GM18909 (cell line): ENCODE results near the gene HEG1.

Source experiments
- ATAC-seq: cut with Tn5 transposase; IDR thresholded peaks from one replicate; pipeline ENCODE4 v1.9.1; 2021; ENCODE audit warnings: mild to moderate bottlenecking; ENCODE audit not compliant: unreplicated experiment, poor library complexity

Gene HEG1

DNA sequence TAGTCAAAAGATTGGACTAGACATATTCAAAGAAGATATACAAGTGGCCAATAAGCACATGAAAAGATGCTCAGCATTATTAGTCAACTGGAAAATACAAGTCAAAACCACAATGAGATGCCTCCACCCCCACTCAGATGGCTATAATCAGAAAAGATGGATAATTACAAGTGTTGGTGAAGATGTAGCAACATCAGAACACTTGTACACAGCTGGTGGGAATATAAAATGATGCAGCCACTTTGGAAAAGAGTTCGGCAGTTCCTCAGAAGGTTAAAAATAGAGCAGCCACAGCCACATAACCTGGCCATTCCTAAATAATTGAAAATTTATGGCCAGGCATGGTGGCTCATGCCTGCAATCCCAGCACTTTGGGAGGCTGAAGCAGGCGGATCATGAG is 38.4 kb downstream of the HEG1 start:
- no peak for ATAC-seq

DNA sequence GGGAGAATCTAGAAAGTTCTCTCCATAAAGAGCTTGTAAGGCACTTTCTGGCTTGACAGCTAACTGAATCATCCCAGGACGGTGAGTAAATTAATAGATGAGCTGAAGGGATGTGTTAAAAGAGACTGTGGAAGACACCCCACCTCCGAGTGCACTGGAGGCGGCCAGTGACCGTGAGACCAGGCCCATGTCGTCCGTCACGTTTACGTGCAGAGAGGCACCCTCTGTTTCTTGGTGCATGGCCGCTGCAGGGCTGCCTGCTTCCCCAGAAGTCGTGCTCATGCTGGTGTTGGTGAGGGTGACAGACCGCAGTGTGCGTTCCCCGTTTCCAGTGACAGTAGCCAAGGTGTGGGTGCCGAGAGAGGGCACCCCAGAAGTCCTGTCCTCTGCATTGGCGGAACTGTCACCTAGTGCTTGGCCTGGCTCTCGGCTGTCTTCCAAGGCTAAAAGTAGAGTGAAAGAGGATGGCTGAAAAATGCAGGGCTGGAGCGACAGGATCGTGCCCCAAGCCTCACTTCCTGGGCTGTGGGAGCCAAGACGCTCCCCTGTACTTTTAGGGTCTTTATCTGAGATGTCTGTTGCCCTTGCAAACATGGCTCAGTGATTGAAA is 41.1 kb downstream of the HEG1 start:
- ATAC-seq = no peak

DNA sequence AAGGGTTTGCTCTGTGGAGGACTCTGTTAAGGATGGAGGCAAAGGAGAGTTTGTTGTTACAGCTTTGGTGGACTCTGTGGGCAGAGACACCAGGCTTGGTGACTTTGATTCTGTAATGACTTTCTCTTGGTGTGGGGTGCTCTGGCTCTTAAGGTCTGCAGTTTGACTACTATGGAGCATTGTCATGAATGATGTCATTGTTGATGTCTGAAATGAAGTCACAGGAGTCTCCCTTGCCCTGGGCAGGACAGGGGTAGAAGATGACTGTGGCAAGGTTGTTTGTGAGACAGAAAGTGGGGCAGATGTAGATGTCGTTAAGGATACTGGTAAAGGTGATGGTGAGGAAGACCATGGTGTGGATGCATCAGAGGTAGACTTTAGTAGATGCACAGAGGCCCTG is 42.7 kb downstream of the HEG1 start:
- ATAC-seq = no peak

DNA sequence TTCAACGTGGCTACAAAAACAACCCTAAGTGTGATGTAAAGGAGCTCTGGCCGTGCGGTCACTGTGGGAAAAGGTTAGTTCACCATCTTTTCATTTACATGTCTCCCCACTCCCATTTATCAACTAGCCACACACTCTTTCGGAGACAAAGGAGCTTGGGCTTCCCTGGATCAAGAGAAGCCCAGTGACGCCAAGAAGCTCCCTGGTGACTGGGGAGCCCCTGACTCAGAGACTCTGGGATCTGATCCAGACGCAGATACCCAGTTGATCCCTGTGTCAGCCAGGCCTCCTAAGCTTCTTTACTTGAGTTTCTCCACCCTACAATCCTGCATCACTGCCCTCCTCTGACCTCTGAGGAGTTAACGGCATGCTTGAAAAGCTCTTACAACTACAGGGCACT is 43.9 kb downstream of the HEG1 start:
- no peak for ATAC-seq

DNA sequence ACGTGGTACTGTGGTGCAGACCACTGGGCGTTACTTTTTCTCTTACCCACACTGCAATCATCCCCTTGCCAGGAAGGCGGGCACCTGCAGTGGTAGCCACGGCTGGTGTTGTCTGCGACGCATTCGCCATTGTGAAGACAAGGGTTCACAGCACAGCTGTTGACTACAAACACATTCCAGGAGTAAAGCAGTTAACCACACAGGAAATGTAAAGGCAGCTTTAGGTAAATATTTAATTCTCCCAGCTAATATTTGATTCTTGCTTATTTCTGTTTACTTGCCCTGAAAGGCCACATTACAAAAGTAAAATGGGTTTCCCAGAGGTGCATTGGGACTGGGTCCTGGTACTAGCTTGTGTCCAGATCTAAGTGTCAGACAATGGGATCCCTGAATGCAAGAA is 45.4 kb downstream of the HEG1 start:
- ATAC-seq = no peak

DNA sequence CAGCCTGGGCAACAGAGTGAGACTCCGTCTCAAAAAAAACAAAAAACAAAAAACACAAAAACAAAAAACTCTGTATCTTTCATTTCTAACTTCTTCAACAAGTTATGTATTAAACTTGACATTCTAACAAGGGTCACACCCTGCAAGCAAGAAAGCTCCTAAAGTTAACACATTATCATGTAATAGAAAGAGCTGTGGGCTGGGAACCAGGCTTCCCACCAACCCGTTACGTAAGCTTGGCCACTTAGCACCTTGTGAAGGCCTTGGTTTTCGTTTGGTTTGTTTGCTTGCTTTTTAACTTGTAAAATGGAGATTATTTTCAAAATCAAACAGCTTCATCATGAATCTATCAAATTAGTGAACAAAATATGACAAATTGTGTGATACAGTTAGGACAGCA is 47.0 kb downstream of the HEG1 start:
- no peak for ATAC-seq

DNA sequence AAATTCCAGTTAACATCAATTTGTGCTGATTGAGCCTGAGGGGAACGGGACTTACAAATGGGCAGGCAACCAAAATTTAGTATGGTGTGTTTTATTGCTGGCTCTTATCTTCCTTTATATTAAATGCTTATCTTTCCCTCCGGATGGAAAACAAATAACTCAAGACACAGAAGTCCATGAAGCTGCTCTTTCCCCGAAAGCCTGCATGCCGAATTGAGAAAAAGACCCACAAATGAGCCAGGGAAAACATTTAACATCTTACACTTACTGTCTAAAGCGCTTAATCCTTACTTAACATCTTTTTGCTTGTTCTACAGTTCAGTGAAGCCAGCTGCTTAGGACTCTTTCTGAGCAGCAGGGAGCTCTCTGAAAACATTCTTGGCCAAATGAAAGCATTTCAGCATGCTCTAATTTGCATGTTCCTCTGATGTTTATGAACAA is 49.5 kb downstream of the HEG1 start:
- no peak for ATAC-seq

DNA sequence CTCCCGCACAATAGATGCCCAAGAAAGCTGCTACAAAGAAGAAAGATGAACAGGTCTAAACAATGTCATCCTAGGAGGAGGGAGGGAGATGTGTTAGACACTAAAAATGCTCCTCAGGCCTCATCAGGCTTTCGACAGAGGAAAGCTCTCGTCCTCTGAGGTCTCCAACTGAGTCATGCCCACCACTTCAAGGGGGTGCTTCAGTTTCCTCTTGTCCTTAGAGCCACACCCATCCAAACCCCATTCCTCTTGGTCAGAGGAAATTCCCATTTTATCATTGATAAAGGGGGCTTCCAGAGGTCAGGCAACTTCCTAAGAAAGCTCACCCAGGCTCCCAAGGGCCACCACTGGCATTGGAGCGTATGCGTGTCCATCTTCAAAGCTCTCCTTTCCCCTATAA is 50.1 kb downstream of the HEG1 start:
- no peak for ATAC-seq

DNA sequence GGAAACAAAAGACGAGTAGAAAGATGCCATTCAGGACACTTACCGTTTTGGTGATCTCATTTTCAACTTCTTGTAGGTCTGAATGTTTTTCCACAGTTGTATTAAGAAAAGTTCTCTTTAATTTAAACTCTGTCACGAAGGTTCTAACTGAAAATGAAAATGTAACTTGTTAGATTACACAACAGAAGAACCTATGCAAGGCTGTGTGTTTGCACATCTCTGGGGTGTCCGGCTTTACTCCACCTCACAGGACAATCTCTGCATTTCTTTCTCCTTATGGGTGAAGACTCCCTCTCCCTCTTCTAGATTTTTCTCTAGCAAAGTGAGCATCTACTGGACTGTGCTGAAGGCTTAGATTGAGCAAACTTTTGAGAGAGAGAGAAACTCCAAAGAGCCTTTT is 50.6 kb downstream of the HEG1 start:
- ATAC-seq = no peak

DNA sequence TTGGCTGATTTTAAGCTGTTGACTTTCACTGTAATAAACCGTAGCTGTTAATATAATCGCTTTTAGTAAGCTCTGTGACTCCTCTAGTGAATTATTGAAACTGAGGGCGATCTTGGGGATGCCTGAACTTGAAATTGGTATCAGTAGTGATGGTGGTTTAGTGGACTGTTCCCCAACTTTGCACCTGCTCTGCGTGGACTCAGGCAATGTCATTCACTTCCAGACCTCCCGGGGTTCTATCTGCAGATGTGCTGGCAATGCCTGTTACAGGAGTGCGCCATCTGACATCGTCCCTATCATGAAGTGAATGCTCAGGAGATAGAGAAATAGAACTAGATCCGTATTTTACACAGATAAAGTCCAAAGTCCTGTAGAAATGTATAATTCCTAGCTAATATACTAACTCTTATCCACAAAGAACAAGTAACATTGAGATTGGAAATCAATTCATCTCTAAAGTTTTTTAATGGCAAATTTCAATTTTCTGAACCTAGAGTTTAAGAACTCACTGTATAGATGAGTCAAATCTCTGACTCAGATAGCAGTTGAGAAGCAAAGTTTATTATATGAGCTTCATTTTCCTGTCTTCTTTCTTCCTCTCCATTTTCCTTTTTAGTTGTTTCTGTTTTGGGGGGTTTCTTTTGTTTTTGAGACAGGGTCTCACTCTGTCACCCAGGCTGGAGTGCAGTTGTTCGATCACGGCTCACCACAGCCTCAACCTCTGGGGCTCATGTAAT is 51.8 kb downstream of the HEG1 start:
- no peak for ATAC-seq

DNA sequence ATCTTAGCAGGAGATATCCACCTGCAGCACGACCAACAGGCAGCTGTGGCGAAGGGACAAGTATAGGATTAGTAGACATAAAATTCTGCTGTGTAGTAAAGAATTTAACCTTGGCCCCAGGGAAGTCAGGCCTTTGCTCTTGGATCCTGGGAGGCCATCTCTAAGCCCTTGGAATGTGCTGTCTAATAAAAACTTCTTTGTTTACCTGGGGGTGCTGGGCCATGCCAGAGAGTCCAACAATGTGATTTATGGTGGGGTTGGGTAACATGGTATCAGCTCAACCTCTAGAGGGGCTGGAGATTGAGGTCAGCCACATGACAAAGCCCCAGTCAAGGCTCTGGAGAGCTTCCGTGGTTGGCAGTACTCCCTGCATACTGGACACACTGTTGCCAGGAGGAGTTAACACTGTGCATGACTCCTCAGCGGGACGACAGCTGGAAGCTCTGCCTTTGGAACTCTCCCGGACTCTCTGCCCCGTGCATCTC is 52.4 kb downstream of the HEG1 start:
- no peak for ATAC-seq

DNA sequence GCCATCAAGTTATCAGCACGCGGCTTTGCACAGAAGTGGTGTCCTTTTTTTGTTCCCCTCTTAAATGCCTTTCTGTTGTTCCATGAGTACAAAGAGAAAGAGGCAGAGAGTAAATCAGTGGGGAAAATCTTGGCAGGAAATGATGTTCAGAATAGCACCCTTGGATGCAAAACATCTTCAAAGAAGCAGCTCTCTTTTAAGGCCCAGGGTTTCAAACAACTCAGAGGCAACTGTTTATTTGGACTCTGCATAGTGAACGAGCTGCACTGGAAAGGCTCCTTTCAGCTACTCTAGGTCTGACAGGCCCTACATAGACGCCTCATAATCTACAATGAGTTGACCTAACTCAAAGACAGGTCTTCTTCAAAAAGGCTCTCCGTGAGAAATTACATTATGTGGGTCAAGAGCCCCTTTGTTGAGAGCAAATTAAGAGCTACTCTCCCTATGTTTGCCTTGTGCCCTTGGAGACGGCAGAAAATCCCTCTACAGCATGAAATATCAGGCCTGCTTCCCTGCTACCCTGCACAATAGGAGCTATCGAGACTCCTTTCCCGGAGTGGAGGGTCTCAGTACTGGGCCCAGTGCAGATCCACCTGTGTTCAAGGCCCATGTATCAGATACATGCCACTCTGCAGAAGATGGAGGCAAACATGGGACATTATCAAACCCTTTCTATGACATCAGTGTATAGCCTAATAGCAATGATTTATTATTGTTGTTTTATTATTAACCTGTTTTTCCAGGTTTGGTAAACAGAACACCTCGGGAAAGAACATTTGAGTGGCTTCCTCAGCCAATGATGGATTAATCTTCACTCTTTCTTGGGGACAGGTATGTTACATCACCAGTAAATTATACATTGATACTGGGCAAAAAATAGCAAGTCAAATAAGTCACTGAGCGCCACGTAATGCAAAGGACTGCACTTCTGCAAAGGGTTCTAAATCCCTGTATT is 53.1 kb downstream of the HEG1 start:
- ATAC-seq = no peak

DNA sequence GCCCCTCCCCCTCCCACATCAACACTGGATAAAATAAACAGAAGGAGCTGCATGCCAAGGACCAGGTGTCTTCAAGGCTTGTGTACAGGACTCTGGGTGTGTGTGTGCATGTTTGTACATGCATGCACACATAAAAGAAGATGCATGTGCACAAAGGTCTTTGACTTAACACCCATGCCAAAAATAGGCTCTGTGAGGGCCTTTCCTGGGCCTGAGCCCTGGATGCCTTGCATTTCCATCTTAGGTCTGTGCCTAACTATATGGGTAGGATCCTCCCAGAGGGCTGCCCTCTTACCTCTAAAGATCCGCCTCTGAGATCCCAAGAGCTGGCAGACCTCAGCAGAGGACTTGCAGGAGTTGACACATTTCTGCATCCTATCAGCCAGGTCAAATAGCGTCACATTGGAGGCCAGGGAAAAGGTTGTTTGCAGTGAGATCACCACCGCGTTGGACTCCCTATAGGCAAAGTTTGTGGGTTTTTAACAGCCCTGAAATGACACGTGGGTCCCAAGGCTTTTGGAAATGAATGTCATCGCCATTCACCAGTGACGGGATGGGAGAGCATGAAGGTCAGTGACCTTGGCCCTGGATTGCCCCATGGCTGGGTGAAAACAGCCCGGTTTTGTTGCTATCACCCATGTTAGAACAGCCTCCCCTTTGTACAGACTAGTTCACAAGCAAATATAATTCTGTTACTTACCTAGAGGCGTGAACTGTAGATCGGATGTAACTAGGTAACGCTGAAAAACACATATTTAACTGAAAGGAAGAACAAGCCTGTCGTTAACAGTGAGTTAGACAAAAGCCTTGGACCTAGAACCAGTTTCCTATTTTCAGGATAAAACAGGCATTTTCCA is 54.0 kb downstream of the HEG1 start:
- no peak for ATAC-seq

DNA sequence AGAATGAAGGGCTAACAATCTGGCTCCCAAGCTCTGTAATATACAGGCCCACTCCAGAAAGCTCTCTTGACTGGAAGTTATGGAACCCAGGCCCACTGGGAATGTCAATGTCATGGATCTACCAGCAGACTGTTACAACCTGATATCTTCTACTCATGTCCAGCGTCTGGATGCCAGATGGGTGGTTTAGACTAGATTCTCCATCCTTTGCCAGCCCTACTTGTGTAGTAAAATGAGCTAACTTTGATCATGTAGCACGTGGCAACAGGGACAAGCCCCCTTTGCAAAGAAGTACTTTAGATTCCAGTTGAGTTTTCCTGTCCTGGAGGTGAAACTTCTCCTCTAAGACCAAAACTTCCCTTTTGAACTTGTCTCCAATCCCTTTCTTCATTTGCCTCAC is 55.1 kb downstream of the HEG1 start:
- ATAC-seq = no peak

DNA sequence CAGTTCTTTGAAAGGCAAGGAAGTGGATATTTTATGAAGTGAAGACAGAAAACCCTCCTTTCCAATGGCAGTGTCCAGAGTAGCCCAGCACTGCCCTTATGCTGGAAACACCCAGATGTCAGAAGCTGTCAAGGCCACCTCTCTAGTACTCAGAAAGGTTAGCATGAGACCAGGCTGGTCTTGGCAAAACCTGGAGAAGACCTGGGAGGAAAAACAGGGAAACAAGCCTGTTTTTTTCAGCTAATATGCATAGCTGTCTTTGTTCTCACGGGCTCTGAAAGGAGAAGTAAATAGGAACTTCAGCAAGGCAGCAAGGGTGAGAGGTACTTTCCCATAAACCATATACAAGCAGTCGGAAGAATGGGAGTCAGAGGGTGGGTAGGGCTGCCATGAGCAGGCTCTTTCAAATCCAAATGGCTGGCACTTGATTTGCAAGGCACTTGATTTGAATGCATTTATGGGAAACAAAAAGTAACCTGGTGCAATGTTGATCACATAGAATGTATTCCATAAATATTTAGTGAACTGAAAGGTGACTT is 55.8 kb downstream of the HEG1 start:
- ATAC-seq = no peak

DNA sequence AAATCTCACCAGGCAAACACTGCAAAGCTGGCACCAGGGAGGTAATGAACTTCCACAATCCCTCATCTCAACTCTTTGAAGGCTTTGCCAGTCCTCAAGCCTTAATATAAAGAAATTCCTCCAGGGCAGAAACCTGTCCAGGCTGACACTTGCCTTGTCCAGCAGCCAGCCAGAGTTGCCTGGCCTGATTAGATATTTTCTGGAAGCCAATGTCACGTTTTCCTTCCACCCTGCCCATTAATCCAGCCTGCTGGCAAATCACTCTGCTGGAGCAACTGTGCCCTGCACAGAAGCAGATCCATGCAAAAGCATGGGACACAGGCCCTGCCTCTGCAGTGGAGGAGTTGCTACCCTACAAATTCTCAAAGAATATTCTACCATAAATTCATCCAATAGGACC is 56.5 kb downstream of the HEG1 start:
- ATAC-seq = no peak

DNA sequence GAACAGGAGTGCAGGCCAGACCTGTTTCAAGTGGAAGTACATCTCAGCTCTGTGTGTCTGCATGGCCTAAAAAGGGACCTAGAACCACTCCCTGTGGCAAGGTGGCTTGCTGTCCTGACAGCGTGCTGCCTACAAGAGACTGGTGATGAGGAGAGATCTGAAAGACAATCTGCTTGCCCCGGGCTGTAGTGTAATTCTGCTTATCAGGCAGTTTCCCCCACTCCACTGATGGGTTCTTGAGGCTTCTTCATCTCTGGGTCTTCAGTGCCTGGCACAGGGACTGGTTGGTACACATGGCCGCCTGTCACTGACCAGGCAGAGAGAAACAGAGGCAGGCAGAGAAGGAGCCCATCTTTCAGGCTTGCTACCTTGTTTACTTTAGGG is 57.6 kb downstream of the HEG1 start:
- no peak for ATAC-seq

DNA sequence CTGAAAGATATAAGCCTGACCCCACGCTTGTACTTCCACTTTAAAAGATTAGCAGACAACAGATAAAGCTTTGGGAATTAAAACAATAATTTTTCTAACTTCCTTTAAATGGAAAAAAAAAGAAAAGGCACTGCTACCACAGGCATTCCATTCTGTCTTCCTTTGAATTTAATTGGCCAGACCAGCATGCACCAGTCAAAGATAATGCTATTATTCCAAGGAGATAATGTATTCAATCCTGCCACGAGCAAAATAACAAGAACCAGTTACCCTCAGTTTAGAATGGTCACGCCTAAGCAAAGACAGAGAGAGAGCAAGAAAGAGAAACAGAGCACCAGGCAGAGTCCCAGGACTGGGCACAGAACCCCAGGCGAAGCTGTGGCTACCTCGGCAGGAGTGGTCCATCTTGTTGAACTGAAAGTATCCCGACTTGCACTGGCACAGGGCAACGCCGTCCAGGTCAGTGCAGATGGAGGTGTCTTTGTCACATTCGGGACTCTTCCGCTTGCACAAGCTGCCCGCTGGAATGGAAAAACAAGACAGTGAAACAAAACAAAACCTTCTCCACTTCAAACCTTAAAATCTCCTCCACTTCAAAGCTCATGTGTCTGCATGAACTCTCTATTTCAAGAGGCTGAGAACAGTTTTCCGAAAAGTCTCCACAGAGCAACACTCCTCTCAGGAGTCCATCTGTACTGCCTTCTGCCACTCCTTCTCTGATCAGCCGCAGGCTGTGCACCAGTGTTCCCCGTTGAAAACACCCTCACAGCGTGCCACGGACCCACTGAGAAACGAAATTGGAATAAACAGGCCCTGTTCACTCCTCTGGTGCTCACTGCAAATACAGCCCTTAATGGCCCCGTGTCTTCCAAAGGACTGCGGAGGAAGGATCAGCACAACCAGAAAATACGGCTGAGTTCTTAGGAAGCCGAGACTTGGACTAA is 58.2 kb downstream of the HEG1 start:
- ATAC-seq = no peak

DNA sequence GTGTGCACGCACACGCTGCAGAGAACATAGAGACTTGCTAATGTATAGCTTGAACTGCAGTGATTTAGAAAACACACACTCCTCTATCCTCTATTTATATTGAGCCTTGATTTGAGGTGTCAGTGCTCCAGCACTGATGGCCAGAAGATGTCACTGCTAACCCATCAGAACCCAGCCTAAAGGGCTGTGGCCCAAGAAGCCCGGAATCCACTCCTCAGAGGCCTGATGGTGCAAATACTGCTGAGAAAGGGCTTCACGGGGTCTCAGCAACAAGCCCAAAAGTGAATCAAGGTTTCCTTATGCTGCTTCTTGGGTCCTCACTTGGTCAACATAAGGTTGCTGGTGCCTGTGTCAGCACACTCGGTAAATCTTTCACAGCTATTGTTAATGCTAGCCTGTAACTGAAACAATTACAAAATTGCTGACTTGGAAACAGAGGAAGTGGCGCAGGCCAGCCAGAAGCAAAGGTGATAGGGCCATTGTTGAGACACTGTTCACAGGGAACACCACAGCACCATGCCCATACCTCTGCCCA is 60.3 kb downstream of the HEG1 start:
- ATAC-seq = no peak
